ENCODE results near the gene PIERCE2.
A peak's percentile ranks its signal among the peaks of the same experiment; 100 is the strongest.
"Not testable (repeated sequence)": the region's sequence is repeated elsewhere in the genome, so short reads cannot be mapped to it uniquely, and the experiment has no call there.

The PIERCE2 gene

DNA sequence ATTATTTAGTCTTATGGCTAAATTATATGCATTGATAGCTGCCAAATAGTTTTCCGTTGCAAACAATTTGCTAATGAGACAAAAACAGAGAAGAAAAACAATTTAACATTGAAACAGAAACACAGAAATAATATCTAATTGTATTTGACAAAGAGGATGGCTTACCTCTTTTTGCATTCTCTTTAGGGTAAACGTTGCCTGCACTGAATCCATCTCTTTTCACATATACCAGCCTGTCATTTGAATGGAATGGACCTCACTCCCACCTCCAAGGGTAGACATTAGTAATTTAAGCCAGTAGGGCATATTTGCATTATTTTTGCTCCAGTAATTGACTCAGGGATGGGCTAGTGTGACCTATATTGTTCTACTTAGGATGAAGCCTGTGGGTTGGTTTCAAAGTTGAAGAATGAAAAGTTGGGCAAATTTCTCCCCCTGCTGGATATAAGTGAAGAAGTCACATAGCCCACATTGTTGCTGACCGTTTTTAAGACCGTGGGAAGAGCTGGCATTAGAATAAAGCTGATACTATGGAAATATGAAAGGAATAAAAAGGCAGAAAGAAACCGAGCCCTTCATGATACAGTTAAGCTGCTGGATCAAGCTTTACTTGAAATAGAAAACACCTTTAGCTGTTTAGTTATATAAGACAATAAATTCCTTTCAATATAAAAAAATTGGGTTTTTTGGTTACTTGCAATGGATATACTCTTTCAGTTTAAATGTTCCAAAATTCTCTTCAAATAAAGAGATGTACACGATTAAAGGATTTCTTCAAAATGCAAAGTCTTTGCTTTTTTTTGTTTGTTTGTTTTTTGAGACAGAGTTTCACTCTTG lies 26.9 kb downstream of the PIERCE2 start:
- peak; percentile 57 for DNase-seq (ENCODE audit: low spot score)

DNA sequence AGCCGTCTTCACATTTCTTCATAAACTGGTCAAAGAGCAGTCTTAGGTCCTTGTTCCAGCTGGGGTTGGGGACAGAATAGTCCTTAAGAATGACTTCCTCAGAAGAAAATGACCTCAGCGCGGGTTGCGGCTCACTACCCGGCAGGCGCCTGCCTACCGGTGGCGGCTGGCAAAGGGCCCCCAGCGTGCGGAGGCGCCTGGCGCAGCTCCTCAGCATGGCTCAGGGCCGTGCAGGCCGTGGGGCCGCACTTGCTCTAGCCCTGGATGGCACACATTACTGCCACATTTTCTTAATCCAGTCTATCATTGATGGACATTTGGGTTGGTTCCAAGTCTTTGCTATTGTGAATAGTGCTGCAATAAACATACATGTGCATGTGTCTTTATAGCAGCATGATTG lies 34.8 kb downstream of the PIERCE2 start:
- DNase-seq (ENCODE audit: low spot score) = not testable (repeated sequence)

DNA sequence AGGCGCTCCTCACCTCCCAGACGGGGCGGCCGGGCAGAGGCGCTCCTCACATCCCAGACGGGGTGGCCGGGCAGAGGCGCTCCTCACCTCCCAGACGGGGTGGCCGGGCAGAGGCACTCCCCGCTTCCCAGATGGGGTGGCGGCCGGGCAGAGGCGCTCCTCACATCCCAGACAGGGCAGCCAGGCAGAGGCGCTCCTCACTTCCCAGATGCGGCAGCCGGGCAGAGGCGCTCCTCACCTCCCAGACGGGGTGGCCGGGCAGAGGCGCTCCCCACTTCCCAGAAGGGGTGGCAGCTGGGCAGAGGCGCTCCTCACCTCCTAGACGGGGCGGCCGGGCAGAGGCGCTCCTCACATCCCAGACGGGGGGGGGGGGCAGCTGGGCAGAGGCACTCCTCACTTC lies 37.6 kb downstream of the PIERCE2 start:
- not testable (repeated sequence) for DNase-seq (ENCODE audit: low spot score)

DNA sequence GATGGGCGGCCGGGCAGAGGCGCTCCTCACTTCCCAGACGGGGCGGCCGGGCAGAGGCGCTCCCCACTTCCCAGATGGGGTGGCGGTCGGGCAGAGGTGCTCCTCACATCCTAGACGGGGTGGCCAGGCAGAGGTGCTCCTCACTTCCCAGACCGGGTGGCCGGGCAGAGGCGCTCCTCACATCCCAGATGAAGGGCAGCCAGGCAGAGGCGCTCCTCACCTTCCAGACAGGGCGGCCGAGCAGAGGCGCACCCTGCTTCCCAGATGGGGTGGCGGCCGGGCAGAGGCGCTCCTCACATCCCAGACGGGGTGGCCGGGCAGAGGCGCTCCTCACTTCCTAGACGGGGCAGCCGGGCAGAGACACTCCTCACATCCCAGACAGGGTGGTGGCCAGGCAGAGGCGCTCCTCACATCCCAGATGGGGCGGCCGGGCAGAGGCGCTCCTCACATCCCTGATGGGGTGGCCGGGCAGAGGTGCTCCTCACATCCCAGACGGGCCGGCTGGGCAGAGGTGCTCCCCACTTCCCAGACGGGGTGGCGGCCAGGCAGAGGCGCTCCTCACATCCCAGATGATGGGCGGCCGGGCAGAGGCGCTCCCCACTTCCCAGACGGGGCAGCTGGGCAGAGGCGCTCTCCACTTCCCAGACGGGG lies 38.2 kb downstream of the PIERCE2 start:
- not testable (repeated sequence) for DNase-seq (ENCODE audit: low spot score)

DNA sequence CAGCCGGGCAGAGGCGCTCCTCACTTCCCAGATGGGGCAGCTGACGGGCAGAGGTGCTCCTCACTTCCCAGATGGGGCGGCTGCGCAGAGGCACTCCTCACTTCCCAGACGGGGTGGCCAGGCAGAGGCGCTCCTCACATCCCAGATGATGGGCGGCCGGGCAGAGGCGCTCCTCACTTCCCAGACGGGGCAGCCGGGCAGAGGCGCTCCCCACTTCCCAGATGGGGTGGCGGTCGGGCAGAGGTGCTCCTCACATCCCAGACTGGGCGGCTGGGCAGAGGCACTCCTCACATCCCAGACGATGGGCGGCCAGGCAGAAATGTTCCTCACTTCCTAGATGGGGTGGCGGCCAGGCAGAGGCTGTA lies 38.7 kb downstream of the PIERCE2 start:
- not testable (repeated sequence) for DNase-seq (ENCODE audit: low spot score)

DNA sequence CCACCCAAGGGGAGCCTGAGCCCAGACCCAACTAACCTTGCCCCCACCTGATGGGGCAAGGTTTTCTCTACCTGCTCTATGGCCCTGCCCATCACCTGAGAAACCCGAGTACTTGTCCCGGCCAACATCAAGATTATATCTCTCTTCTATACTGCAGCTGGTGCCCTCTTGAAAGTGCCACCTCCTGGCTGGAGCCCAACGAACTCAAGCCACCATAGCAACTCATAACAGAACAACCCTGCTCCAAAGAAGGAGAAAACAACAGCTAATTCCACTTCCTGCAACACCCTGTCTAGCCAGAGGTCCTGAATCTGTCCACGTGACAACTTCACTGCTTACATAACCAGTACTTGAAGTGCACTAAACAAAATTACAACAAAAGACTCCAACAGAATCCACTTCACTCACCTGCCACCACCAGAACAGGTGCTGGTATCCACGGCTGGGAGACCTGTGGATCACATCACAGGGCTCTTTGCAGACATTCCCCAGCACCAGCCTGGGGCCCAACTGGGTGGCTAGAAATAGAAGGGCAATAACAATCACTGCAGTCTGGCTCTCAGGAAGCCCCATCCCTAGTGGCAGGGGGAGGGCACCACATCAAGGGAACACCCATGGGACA lies 49.2 kb downstream of the PIERCE2 start:
- no peak for DNase-seq (ENCODE audit: low spot score)

DNA sequence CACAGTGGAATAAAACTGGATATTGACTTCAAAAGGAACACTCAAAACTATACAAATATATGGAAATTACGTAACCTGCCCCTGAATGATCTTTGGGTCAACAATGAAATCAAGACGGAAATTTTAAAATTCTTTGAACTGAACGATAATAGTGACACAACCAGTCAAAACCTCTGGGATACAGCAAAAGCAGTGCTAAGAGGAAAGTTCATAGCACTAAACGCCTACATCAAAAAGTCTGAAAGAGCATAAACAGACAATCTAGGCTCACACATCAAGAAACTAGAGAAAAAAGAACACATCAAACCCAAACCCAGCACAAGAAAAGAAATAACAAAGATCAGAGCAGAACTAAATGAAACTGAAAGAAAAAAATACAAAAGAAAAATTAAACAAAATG lies 53.2 kb downstream of the PIERCE2 start:
- DNase-seq (ENCODE audit: low spot score) = no peak

DNA sequence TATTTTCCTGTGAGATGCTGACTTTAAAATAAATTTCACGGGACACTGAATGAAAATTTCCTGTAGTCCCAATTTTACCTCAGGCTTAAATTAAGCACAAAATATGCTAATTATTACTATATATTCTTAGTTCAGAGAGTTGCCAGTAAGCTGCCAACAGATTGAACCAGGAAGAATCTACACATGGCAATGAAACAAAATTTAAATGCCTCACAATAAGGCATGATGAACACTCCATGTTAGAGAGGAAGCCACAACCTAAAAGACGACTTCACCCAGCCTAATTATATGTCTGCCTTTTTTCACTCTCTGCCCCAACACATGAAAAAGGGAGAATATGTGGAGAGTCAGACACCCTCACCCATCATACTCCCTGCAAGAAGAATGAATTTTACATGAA lies 60.0 kb downstream of the PIERCE2 start:
- no peak for DNase-seq (ENCODE audit: low spot score)
